Neural cell (in vitro differentiated cells): ENCODE measurements around the gene OR2H2. TPM values are rescaled to one million over a fixed set of nuclear protein-coding genes. Genes with fewer than 3 reads are reported as not detected.

Source experiments
- H2AFZ ChIP-seq: fragments of 200-600, 300-800 bp; sonication (generic), shearing (Covaris generic); 2 replicates; pipeline ENCODE4 v1.6.0; 2014; ENCODE audit warnings: low read depth, mild to moderate bottlenecking, antibody characterized with exemption, low read length, moderate library complexity
- H3F3A ChIP-seq: fragments of 200-600 bp; shearing (Covaris generic); 2 replicates; pipeline ENCODE4 v1.6.1; 2016; ENCODE audit warnings: mild to moderate bottlenecking, moderate library complexity, mixed read lengths, antibody characterized with exemption, low read length; ENCODE audit not compliant: insufficient read depth, poor library complexity, severe bottlenecking
- H3K27ac ChIP-seq: fragments of 200-600, 300-800 bp; sonication (generic), shearing (Covaris generic); 2 replicates; pipeline ENCODE4 v1.5.1; 2014; ENCODE audit warnings: mild to moderate bottlenecking, low read length, moderate library complexity
- H3K27me3 ChIP-seq: fragments of 300-800, 200-600 bp; sonication (generic), shearing (Covaris generic); 2 replicates; pipeline ENCODE4 v1.6.0; 2014; ENCODE audit warnings: mild to moderate bottlenecking, low read depth, low read length, moderate library complexity; ENCODE audit not compliant: insufficient read depth
- H3K36me3 ChIP-seq: fragments of 300-800, 200-600 bp; sonication (generic), shearing (Covaris generic); 2 replicates; pipeline ENCODE4 v1.5.1; 2014; ENCODE audit warnings: mild to moderate bottlenecking, antibody characterized with exemption, low read length, moderate library complexity; ENCODE audit not compliant: insufficient read depth
- H3K4me2 ChIP-seq: fragments of 300-800, 200-600 bp; sonication (generic), shearing (Covaris generic); 2 replicates; pipeline ENCODE4 v1.6.0; 2014; ENCODE audit warnings: mild to moderate bottlenecking, low read length
- H3K4me3 ChIP-seq: fragments of 300-800, 200-600 bp; sonication (generic), shearing (Covaris generic); 2 replicates; pipeline ENCODE4 v1.5.1; 2014; ENCODE audit warnings: mild to moderate bottlenecking, low read length, moderate library complexity
- H3K79me2 ChIP-seq: fragments of 200-600 bp; shearing (Covaris generic); replicated peaks from 2 replicates; pipeline ENCODE4 v1.6.0; 2014; ENCODE audit warnings: mild to moderate bottlenecking, low read length, moderate library complexity; ENCODE audit not compliant: insufficient read depth
- H3K9ac ChIP-seq: fragments of 300-800, 200-600 bp; sonication (generic), shearing (Covaris generic); 2 replicates; pipeline ENCODE4 v1.6.1; 2016; ENCODE audit warnings: mild to moderate bottlenecking, low read length, mixed read lengths
- H3K9me2 ChIP-seq: fragments of 200-600 bp; shearing (Covaris generic); 2 replicates; pipeline ENCODE4 v1.6.1; 2016; ENCODE audit warnings: mild to moderate bottlenecking, low read length, mixed read lengths; ENCODE audit not compliant: insufficient read depth
- H3K9me3 ChIP-seq: fragments of 200-600, 300-800 bp; sonication (generic), shearing (Covaris generic); 2 replicates; pipeline ENCODE4 v1.6.1; 2016; ENCODE audit warnings: mild to moderate bottlenecking, mixed run types, low read length, moderate library complexity, mixed read lengths
- H4K20me1 ChIP-seq: fragments of 200-600 bp; shearing (Covaris generic); 2 replicates; pipeline ENCODE4 v1.6.1; 2016; ENCODE audit warnings: mild to moderate bottlenecking, mixed run types; ENCODE audit not compliant: insufficient read depth
- EP300 ChIP-seq: fragments of 450-650 bp; conservative IDR thresholded peaks from 2 replicates; pipeline ENCODE4 v1.6.1; 2014; ENCODE audit warnings: antibody characterized with exemption, mild to moderate bottlenecking, moderate library complexity; ENCODE audit not compliant: poor library complexity, severe bottlenecking
- EZH2 ChIP-seq: fragments of 200-600, 300-800 bp; shearing (Covaris generic), sonication (generic); IDR thresholded peaks from 2 replicates; pipeline ENCODE4 v1.6.1; 2014; ENCODE audit warnings: antibody characterized with exemption, low read length, borderline replicate concordance, mild to moderate bottlenecking; ENCODE audit not compliant: insufficient read depth, poor library complexity, severe bottlenecking
- MXI1 ChIP-seq: fragments of 450-650 bp; conservative IDR thresholded peaks from 2 replicates; pipeline ENCODE4 v1.6.1; 2014; ENCODE audit warnings: antibody characterized with exemption, mild to moderate bottlenecking; ENCODE audit not compliant: poor library complexity, severe bottlenecking
- POLR2AphosphoS5 ChIP-seq: IDR thresholded peaks from 2 replicates; pipeline ENCODE4 v1.6.1; 2012
- RAD21 ChIP-seq: fragments of 450-650 bp; conservative IDR thresholded peaks from 2 replicates; pipeline ENCODE4 v1.6.1; 2014; ENCODE audit warnings: antibody characterized with exemption, mild to moderate bottlenecking, moderate library complexity
- SMC3 ChIP-seq: fragments of 450-650 bp; conservative IDR thresholded peaks from 2 replicates; pipeline ENCODE4 v1.6.1; 2014; ENCODE audit warnings: antibody characterized with exemption, mild to moderate bottlenecking, moderate library complexity; ENCODE audit not compliant: poor library complexity
- TAF1 ChIP-seq: IDR thresholded peaks from 2 replicates; pipeline ENCODE4 v1.6.1; 2012; ENCODE audit warnings: low read depth
- polyA plus RNA-seq: library from polyadenylated mRNA; depleted of rRNA; stranded (reverse); fragments of >200 nt; gene quantifications from 2 replicates; pipeline ENCODE4 v1.2.3, GENCODE V29; 2014
- TF ChIP-seq, protein P1 (sequence below): IDR thresholded peaks from 2 replicates; pipeline ENCODE4 v1.6.1; 2012; ENCODE audit warnings: borderline replicate concordance
- TF ChIP-seq, protein P2 (sequence below): fragments of 450-650 bp; IDR thresholded peaks from 2 replicates; pipeline ENCODE4 v1.5.1; 2014; ENCODE audit warnings: antibody characterized with exemption, mild to moderate bottlenecking, moderate library complexity; ENCODE audit not compliant: poor library complexity, severe bottlenecking

OR2H2 gene
- polyA plus RNA-seq, 1 donor from 2014 or later = not detected

DNA sequence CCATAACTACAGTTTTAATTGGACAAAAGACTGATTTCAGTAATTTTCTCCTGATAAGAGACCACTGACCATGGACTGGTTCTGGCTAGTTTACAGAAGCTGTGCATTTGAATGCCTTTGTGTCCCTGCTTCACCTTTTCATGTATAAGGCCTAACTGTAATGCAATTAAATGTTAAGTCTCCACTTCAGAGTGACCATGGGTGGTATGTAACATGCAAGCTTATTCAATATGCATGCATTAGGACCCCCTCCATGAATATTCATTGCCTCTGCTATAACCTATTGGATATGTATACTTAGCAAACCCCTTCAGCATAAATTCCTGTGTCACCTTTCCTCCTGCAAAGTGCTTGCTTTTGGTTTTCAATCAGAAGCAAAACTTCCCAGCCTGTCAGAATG, 27.6 kb upstream of the OR2H2 start:
- Histone ChIP-seq H2AFZ (no peak overlapping the region), H3K9me2 (no peaks in the 10 kb centered on the region), H3K4me3 (no peak overlapping the region), H3F3A (no peaks in the 10 kb centered on the region), H3K9ac (no peak overlapping the region), H3K27me3 (peaks cover 41% of the 10 kb centered on the region), H3K36me3 (no peaks in the 10 kb centered on the region), H3K4me2 (no peak overlapping the region), H3K27ac (no peak overlapping the region), H4K20me1 (no peaks in the 10 kb centered on the region), H3K79me2 (no peaks in the 10 kb centered on the region), H3K9me3 (no peaks in the 10 kb centered on the region)
- TF ChIP-seq TAF1 = no peak
- TF ChIP-seq SMC3 = no peak

DNA sequence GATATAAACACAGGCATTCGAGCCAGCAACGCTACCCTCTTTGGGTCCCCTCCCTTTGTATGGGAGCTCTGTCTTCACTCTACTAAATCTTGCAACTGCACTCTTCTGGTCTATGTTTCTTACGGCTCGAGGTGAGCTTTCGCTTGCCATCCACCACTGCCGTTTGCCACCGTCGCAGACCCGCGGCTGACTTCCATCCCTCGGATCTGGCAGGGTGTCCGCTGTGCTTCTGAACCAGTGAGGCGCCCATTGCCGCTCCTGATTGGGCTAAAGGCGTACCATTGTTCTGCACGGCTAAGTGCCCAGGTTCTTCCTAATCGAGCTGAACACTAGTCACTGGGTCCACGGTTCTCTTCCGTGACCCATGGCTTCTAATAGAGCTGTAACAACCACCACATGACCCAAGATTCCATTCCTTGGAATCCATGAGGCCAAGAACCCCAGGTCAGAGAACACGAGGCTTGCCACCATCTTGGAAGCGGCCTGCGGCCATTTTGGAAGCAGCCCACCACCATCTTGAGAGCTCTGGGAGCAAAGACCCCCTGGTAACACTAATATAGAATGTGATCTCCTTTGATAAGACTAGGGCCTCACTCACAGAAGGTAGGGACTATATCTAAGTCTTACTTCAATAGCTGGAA, 26.4 kb upstream of the OR2H2 start:
- no peaks in the 10 kb centered on the region for H3K79me2 ChIP-seq
- H4K20me1 ChIP-seq = no peaks in the 10 kb centered on the region
- H3F3A ChIP-seq = no peaks in the 10 kb centered on the region
- TF ChIP-seq RAD21 (no peak), EP300 (no peak)
- TF ChIP-seq, protein P1, sequence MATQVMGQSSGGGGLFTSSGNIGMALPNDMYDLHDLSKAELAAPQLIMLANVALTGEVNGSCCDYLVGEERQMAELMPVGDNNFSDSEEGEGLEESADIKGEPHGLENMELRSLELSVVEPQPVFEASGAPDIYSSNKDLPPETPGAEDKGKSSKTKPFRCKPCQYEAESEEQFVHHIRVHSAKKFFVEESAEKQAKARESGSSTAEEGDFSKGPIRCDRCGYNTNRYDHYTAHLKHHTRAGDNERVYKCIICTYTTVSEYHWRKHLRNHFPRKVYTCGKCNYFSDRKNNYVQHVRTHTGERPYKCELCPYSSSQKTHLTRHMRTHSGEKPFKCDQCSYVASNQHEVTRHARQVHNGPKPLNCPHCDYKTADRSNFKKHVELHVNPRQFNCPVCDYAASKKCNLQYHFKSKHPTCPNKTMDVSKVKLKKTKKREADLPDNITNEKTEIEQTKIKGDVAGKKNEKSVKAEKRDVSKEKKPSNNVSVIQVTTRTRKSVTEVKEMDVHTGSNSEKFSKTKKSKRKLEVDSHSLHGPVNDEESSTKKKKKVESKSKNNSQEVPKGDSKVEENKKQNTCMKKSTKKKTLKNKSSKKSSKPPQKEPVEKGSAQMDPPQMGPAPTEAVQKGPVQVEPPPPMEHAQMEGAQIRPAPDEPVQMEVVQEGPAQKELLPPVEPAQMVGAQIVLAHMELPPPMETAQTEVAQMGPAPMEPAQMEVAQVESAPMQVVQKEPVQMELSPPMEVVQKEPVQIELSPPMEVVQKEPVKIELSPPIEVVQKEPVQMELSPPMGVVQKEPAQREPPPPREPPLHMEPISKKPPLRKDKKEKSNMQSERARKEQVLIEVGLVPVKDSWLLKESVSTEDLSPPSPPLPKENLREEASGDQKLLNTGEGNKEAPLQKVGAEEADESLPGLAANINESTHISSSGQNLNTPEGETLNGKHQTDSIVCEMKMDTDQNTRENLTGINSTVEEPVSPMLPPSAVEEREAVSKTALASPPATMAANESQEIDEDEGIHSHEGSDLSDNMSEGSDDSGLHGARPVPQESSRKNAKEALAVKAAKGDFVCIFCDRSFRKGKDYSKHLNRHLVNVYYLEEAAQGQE = no peak
- H3K9ac ChIP-seq = no peak overlapping the region
- H3K27ac ChIP-seq = no peak overlapping the region
- peaks cover 29% of the 10 kb centered on the region for H3K27me3 ChIP-seq
- H2AFZ ChIP-seq = no peak overlapping the region
- H3K36me3 ChIP-seq = no peaks in the 10 kb centered on the region
- H3K9me3 ChIP-seq = no peaks in the 10 kb centered on the region
- H3K9me2 ChIP-seq = no peaks in the 10 kb centered on the region
- no peak overlapping the region for H3K4me3 ChIP-seq
- no peak overlapping the region for H3K4me2 ChIP-seq

GRCh38 chr6:29559524-29560287, 25.2 kb upstream of the OR2H2 start, which contains the start of gene UBD:
Gene UBD, minus strand, starts transcription at chr6:29559732. Its CDS starts 31 bp downstream, at chr6:29559701.
- Histone ChIP-seq H3K27me3 (peaks cover 17% of the 10 kb centered on the region), H3K79me2 (no peaks in the 10 kb centered on the region), H2AFZ (no peak within 1 kb of the TSS), H3K9me2 (no peaks in the 10 kb centered on the region), H3K4me3 (no peak within 1 kb of the TSS), H3K9ac (no peak within 1 kb of the TSS), H3K27ac (no peak within 1 kb of the TSS), H3K36me3 (no peaks in the 10 kb centered on the region), H3F3A (no peaks in the 10 kb centered on the region), H4K20me1 (no peaks in the 10 kb centered on the region), H3K4me2 (no peak within 1 kb of the TSS), H3K9me3 (no peaks in the 10 kb centered on the region)
- TF ChIP-seq RAD21 = no peak
- TF ChIP-seq, protein P1 = no peak
- no peak for TF ChIP-seq MXI1
- TF ChIP-seq EZH2 = no peak
- TF ChIP-seq POLR2AphosphoS5 = no peak
- no peak for TF ChIP-seq EP300
- TF ChIP-seq, protein P2, sequence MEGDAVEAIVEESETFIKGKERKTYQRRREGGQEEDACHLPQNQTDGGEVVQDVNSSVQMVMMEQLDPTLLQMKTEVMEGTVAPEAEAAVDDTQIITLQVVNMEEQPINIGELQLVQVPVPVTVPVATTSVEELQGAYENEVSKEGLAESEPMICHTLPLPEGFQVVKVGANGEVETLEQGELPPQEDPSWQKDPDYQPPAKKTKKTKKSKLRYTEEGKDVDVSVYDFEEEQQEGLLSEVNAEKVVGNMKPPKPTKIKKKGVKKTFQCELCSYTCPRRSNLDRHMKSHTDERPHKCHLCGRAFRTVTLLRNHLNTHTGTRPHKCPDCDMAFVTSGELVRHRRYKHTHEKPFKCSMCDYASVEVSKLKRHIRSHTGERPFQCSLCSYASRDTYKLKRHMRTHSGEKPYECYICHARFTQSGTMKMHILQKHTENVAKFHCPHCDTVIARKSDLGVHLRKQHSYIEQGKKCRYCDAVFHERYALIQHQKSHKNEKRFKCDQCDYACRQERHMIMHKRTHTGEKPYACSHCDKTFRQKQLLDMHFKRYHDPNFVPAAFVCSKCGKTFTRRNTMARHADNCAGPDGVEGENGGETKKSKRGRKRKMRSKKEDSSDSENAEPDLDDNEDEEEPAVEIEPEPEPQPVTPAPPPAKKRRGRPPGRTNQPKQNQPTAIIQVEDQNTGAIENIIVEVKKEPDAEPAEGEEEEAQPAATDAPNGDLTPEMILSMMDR = no peak
- TF ChIP-seq TAF1 = no peak
- no peak for TF ChIP-seq SMC3
